H1 (cell line): ENCODE results near the gene NECTIN1. TPM values are rescaled to one million over a fixed set of nuclear protein-coding genes. Genes with fewer than 3 reads are reported as not detected.

ENCODE experiments used
- ATF2 ChIP-seq: IDR thresholded peaks from 2 replicates; pipeline ENCODE4 v1.6.1; 2012; ENCODE audit warnings: low read length, inconsistent platforms
- polyA plus RNA-seq, 7 experiments: library from polyadenylated mRNA; depleted of rRNA in 3 of 7; stranded (reverse) in 5 of 7; unstranded in 2 of 7; fragments of >200 nt in 5 of 7; fragments of 200-250 nt in 2 of 7; gene quantifications; 1 replicate in 5 of 7; 2 replicates in 1 of 7; 4 replicates in 1 of 7; pipeline versions ENCODE4 v1.2.1 to v1.2.3, GENCODE V29; 2011 to 2013; ENCODE audit warnings: missing spikeins in 2 of 7, mixed read lengths in 2 of 7
- total RNA-seq: library from RNA; stranded (reverse); fragmentation: NEBNext Ultra II Directional; extraction: Animal tissue kit (Norgen Biotek cat#: 25700); gene quantifications from 2 replicates; pipeline ENCODE4 v1.2.1, GENCODE V29; 2021

The NECTIN1 gene
- total and polyA plus RNA-seq, 2 of the 8 experiments (the other 6 are each of a cell fraction or from before 2014, with no cell fraction given) = 43.2 to 97.7 TPM

GRCh38 chr11:119668676-119669075 lies 60.3 kb downstream of the NECTIN1 start (continued):
- no peak for TF ChIP-seq ATF2
